AG09309 (cell line): ENCODE measurements around the gene CTNNB1.

Experiments used
- DNase-seq: peaks from one replicate; pipeline ENCODE4 v3.0.0-alpha.2; 2010; ENCODE audit warnings: low read depth
- H3K4me3 ChIP-seq: 2 replicates; pipeline ENCODE4 v1.5.1; 2011; ENCODE audit warnings: mild to moderate bottlenecking, low read depth, low read length, moderate library complexity; ENCODE audit not compliant: control insufficient read depth
- TF ChIP-seq, protein P1 (sequence below): IDR thresholded peaks from 2 replicates; pipeline ENCODE4 v1.5.1; 2011; ENCODE audit warnings: mild to moderate bottlenecking, low read depth, low read length, inconsistent platforms; ENCODE audit not compliant: insufficient read depth, control insufficient read depth; ENCODE audit errors: missing control alignments

The CTNNB1 gene

DNA sequence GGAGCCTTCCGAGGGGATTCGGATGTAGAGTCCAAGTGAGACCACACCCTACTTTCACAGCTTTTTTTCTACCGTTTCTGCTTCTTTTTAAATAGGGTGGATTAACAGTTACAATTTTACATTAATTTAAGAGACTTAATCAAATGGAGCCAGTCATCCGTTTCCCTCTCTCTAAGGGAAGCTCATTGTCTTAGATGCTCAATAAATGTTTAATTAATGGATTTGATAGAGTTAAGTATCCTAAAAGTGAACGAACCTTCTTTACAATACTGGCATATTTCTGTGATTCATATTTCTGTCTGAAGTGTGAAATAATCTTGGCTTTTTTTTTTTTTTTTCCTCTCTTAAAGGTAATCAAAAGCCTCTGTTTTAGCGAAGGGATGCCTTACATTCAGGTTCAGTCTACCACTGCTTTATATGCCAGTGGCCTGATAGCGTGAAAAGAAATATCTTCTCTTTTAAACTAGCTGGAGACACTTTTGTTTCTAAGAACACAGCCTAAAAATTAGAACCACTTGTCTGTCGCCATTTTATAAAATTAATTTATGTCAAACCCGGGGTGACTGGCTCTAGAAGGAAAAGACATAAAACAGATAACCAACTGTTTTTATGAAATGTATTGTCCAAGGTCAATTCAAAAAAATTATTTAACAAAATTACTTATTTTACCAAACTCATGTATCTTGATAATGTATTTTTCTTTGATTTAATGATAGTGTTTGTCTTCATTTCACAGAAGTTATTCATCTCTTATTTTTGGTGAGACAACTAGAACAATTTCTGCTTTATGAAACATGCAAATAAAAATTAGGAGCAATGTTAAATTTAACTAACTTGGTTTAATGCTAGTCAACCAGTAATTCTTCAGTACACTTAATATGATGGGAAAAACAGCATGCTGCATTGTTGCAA, 2.5 kb upstream of the CTNNB1 start:
- H3K4me3 ChIP-seq = no peak overlapping the region
- no peak for DNase-seq
- TF ChIP-seq, protein P1, sequence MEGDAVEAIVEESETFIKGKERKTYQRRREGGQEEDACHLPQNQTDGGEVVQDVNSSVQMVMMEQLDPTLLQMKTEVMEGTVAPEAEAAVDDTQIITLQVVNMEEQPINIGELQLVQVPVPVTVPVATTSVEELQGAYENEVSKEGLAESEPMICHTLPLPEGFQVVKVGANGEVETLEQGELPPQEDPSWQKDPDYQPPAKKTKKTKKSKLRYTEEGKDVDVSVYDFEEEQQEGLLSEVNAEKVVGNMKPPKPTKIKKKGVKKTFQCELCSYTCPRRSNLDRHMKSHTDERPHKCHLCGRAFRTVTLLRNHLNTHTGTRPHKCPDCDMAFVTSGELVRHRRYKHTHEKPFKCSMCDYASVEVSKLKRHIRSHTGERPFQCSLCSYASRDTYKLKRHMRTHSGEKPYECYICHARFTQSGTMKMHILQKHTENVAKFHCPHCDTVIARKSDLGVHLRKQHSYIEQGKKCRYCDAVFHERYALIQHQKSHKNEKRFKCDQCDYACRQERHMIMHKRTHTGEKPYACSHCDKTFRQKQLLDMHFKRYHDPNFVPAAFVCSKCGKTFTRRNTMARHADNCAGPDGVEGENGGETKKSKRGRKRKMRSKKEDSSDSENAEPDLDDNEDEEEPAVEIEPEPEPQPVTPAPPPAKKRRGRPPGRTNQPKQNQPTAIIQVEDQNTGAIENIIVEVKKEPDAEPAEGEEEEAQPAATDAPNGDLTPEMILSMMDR = no peak

DNA sequence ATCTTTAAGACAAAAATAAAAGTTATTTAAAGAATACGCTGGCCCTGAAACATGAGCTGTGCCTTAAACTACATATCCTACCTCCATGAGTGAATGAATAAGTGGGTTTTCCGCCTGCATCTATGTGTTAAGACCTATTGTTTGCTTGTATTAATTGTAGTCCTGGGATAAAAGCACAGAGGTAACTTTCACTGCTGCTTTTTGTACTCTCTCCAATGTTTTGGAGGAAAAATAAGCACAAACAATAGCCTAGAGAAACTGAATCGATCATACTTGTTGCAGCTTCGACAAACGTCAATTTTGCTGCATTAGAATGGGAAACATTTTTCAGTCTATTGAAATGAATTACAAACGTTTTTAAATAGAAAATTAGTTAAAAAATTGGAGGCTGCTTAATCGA, 1.3 kb upstream of the CTNNB1 start:
- no peak for DNase-seq
- TF ChIP-seq, protein P1 = no peak
- no peak overlapping the region for H3K4me3 ChIP-seq

DNA sequence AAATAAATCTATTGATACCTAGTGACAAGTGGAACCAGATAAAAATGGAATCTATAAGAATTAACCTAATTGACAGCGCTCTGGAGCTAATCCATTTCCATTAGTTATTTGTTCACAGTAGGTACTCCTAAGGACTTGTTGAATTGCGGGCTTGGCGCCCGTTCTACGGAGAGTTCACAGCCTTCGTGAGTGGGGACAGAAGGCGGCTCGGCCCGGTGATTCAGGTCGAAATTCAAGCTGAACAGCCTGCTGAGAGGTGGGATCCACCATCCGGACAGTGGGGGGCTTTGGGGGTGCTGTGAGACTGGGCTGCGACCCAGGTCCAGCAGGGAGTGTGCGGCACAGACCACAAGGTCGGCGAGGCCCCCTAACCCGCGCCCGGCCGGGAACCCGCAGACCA, 779 bp upstream of the CTNNB1 start:
- H3K4me3 ChIP-seq = peak overlapping the region; percentile 95
- no peak for DNase-seq
- TF ChIP-seq, protein P1 = no peak

DNA sequence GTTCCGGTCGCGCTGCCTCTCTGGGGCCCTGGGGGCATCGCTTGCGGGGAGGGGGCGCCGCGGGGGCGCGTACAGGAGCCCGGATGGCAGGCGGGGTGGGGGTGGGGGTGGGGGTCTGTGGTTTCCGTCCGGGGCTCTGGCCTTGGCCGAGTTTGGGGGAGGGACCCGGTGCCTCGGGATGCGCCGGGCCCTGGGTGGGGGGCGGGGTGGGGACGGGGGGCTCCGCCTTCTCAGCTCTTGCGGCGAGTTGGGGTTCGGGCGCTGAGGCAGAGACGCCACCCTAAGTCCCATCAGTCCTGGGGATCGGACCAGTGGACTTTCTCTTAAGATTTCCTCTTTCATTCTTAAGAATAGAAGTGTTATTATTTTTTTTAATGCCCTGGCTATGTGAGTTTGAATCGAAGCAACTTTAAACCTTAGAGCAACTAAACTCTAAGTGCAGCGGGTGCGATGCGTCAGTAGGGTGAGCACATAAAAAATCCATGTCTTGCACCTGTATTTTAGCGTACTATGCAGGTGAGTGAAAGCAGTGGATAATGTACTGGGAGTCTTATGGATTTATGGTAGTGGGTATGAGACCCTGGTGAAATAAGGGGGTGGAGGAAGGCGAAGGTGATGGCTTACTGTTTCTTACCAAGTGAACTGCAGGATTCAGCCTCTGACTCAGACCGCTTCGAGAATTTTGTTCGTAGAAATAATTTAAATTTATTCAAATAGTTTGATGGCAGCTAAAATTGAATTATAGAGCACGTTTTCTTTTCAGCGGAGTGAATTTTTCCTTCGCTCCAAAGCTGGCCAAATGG, 762 bp downstream of the CTNNB1 start:
- peak overlapping the region; percentile 95 for H3K4me3 ChIP-seq
- TF ChIP-seq, protein P1 = no peak
- DNase-seq = no peak

DNA sequence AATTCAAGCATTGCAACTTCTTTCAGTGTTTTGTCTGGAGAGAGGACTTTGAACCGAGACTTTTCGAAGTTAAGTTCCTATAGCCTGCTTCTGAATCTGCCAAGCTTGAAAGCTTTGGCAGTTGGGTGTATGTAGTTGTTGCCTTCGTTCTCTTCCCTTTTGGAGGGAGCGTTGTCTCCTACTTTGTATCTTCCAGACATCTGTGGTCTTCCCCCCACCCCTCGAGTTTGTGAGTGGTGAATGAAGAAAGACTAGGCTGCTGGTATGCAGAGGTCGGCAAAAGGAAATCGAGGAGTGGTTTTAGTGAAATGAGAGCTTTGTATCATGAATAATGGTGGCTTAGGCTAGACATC, 1.3 kb downstream of the CTNNB1 start:
- peak overlapping the region; percentile 95 for H3K4me3 ChIP-seq
- TF ChIP-seq, protein P1 = no peak
- no peak for DNase-seq

DNA sequence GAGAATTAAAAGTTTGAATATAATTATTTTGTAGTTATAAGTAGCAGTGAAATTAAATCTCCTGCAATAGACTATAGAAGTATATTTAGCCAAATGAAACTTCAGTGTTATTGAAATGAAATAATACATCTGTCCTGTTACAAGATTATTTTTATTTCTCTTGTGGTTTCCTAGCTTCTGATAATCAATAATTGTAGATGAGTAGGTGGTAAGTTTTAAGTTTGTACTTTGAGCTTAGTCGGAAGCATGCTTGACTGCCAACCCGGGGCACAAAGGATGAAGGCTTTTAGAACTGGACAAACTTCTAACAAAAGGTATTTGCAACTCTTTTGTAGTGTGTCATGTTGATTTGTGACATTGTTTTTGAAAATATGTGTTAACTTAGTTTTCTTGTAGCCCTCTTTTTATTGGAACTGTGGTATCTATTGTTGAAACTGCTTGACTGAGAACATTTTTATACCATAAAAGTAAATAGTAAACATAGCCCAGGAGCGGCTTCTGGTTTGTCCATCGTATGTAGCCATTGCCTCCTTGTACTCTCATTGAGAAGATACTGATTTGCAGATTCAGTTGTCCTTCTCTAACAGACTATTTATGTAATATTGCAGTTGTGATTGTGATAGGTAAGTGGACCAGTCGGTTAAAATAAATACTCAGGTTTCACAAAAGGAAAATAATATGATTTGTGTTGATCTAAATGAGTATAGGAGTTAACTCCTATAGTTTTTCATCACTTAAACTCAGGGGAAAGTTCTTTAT, 2.9 kb downstream of the CTNNB1 start:
- H3K4me3 ChIP-seq = no peak overlapping the region; the same call in 1 of the 2 replicates
- TF ChIP-seq, protein P1 = no peak
- DNase-seq = no peak
